GM12875 (cell line): ENCODE results near the gene GABARAPL2.
"Not testable (repeated sequence)": the region's sequence is repeated elsewhere in the genome, so short reads cannot be mapped to it uniquely, and the experiment has no call there.

Experiments used
- H3K4me3 ChIP-seq: one replicate; pipeline ENCODE4 v1.5.1; 2011; ENCODE audit warnings: low read depth, low read length, control low read depth
- TF ChIP-seq, protein P1 (sequence below): IDR thresholded peaks from 2 replicates; pipeline ENCODE4 v1.5.1; 2011; ENCODE audit warnings: low read depth, mild to moderate bottlenecking, control low read depth, inconsistent platforms, low read length, moderate library complexity, borderline replicate concordance; ENCODE audit not compliant: insufficient read depth

GABARAPL2 gene

DNA sequence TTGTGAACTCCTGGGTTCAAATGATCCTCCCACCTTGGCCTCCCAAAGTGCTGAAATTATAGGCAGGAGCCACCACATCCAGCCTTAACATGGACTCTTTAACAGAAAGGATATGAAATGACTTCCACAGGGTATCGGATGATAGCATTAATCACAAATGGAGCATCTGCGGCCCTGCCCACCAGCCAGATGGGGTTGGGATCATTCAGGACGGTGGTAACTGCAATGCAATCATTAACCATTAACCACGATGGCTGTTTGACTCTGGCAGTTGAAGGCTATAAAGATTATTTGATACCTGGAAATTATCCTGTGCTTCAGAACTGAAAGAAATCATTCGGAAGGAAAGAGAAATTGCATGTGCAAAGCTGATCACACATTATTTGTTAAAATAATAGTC is 24.9 kb upstream of the GABARAPL2 start:
- no peak overlapping the region for H3K4me3 ChIP-seq
- TF ChIP-seq, protein P1, sequence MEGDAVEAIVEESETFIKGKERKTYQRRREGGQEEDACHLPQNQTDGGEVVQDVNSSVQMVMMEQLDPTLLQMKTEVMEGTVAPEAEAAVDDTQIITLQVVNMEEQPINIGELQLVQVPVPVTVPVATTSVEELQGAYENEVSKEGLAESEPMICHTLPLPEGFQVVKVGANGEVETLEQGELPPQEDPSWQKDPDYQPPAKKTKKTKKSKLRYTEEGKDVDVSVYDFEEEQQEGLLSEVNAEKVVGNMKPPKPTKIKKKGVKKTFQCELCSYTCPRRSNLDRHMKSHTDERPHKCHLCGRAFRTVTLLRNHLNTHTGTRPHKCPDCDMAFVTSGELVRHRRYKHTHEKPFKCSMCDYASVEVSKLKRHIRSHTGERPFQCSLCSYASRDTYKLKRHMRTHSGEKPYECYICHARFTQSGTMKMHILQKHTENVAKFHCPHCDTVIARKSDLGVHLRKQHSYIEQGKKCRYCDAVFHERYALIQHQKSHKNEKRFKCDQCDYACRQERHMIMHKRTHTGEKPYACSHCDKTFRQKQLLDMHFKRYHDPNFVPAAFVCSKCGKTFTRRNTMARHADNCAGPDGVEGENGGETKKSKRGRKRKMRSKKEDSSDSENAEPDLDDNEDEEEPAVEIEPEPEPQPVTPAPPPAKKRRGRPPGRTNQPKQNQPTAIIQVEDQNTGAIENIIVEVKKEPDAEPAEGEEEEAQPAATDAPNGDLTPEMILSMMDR = no peak

DNA sequence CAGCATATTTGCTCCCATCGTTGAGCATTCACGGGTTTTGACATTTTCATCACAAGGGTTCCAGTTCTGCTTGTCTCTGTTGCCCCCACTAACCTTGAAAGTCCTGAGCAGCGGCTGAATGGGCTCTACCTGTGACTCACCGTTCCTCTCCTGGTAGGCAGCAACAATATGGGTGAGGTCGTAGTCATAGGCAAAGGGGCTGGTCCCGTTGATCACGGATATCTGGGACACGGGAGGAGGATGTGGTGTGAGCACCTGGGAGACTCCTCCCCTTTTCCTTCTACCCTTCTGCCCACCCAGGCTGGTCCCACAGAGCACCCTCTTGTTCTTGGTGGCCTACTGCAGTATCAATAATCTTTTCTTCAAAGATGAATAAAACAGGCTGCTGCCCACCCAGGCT is 23.7 kb upstream of the GABARAPL2 start:
- not testable (repeated sequence) for H3K4me3 ChIP-seq

DNA sequence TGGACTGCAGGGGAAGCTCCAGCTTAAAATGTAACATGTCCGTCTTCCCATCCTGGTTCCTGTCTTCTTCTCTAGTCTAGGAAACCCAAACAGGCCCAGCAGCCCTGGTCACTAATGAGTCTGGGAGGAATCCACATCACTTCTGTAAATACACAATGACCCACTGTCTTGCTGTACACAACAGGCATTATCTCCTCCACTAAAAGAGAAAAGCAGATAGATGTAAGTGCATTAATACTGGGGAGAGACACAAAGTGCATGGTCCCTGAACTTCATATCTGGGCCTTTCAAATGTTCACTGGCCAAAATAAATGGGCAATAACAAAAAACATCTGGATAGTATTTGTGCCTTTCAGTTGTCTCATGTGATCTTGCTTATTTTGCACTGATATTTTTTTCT is 20.3 kb upstream of the GABARAPL2 start:
- not testable (repeated sequence) for H3K4me3 ChIP-seq

DNA sequence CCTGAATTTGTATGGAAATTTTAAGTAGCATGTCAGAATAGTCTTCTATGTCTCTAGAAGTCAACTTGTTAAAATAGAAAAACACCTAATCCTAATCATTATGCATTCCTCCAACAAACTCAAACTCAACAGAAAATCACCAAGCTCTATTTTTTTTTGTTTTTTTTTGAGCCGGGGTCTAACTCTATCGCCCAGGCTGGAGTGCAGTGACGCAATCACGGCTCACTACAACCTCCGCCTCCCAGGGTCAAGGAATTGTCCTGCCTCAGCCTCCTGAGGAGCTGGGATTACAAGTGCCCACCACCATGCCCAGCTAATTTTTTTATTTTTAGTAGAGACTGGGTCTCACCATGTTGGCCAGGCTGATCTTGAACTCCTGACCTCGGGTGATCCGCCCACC is 19.9 kb upstream of the GABARAPL2 start:
- TF ChIP-seq, protein P1 = no peak
- no peak overlapping the region for H3K4me3 ChIP-seq

DNA sequence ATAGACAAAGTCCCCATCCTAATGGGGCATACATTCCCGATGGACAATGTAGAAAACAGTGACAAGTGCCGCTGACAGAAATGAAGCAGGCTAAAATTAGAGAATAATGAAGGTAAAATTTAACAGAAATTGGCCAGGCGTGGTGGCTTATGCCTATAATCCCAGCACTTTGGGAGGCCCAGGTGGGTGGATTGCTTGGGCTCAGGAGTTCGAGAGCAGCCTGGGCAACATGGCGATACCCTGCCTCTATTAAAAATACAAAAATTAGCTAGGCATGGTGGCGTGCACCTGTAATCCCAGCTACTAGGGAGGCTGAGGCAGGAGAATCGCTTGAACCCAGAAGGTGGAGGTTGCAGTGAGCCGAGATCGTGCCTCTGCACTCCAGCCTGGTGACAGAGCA is 17.7 kb upstream of the GABARAPL2 start:
- not testable (repeated sequence) for H3K4me3 ChIP-seq

DNA sequence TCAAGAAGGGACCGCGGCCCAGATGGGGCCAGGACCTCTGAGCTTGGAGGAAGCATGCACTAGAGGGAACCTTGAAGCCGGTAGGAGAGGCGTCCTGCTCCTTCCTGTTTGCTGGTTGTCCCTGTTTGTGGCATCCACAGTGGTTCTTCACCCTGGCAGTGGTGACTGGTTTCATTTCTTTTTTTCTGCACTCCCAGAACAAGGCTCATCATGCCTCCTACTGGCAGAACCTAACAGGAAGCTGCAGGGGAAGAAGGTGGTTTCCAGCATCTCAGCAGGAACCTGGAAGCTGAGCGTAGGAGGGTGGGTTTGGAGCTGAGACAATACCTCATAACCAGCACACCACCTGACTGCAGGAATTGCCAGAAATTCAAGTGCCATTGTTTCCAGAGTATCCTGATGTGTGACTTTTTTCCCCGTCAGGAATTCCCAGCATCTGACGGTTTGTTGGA is 15.9 kb upstream of the GABARAPL2 start:
- TF ChIP-seq, protein P1 = peak; percentile 73
- no peak overlapping the region for H3K4me3 ChIP-seq

DNA sequence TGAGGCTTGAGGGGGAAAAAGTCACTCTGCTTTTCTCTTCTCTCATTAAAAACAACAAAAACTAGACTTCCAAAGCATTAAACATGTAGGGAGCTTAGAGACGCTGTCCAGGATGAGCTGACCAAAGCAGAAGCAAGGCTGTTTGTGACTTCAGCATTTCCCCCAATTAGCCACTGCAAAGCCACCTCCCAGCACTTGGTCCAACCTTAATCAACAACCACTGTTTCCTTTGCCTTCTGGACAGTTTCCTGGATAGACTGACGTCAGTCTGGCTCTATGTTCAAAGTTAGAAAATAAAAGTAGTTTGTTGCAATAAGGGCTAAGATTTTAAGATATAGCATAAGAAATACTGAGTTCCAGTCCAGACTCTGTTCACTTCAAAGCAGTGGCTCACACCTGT is 13.2 kb upstream of the GABARAPL2 start:
- no peak overlapping the region for H3K4me3 ChIP-seq
- TF ChIP-seq, protein P1 = no peak

DNA sequence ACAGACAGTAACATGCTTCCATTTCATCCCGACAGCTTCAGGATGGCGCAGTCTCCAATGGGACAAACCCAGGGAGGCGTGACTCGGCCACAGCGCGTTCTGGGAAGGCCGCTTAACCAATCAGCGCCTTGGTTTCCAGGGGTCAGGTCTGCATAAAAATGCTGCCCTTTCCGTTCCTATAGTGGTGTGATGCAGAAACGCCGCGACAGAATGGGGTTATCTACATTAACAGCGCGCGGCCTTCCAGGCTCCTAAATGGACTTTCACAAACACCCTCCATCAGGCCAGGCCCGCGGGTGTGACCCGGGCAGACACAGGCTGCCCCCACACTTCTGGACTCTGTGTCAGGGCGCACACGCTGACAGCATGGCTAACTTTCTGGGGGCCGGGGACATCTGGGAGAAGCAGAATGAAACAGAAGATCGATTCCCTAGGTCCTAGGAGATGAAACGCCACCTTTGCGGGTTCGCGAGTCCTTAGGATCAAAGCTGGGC is 10.9 kb upstream of the GABARAPL2 start:
- H3K4me3 ChIP-seq = peak overlapping the region; percentile 72
- TF ChIP-seq, protein P1 = no peak

DNA sequence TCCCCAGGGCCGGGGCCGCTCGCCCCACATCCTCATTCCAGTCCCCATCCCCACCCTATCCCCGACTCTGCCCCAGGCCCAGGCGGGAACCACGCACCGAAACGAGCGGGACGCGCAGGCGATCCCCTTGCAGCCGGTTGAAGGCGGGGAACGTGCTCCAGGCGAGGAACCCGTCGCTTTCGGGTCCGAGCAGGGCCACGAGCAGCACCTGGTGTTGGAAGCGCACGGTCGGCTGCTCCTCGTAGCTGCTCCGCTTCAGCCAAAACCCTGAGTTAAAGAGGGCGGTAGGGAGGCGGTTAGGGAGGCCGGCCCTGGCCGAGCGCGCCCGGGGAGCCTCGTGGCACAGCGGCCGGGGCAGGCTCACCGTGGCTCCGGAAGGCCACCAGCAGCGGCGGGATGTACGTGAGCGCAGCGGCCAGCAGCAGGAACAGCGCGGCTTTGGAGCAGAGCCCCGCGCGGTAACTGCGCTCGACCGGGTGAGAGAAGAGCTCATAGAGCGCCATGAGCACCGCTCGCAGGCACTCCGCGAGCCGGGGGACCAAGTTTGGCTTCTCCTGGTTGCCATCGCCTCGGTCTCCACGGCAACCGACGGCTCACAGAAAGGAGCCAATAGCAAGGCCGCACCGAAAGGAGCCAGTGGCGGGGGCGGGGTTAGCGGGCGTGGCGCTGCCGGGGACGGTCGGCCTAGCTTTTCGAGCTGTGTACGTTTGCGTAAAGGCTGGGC is 10.3 kb upstream of the GABARAPL2 start, which contains the start of gene TMEM231:
Gene TMEM231, minus strand, starts transcription at position 546 of the 724 bp plus-strand sequence. Its CDS starts 43 bp downstream, at position 503.
- H3K4me3 ChIP-seq = peak within 1 kb of the TSS; percentile 72
- TF ChIP-seq, protein P1 = 0 out of 2 replicates have a peak, but pooled peaks have one; percentile 6
